ENCODE results near the gene BCL2.
A peak's percentile ranks its signal among the peaks of the same experiment; 100 is the strongest.

BCL2 gene

DNA sequence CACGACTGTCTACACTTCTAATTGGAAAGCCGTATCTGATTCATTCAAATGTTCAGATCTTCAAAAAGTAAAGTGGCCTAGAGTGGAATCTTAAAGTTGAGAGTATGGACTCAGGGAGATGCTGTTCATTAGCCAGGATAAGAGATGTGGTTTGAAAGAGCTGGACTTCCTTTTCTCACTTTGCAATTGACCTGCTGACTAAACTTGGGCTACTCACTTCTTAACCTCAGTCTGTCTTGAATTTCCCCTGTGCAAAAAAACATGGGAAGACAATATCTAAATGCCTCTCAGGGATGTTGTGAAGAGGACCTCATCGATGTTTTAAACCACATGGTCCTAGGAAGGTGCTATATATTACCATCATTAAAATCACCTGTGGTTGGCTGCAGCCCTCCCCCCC, 64.1 kb downstream of the BCL2 start:
- Histone ChIP-seq H3K4me3 (ENCODE audit: low read length) (no peak overlapping the region), H3K36me3 (replicated peaks; ENCODE audit: low read depth, low read length) (peaks cover 92% of the 10 kb centered on the region), H3K79me2 (ENCODE audit: low read length) (peaks cover 97% of the 10 kb centered on the region), H3K4me1 (ENCODE audit: low read length) (peaks cover 41% of the 10 kb centered on the region), H3K4me2 (ENCODE audit: low read length) (peak overlapping the region; percentile 26), H2AFZ (ENCODE audit: low read depth, low read length) (no peak overlapping the region), H3K27me3 (ENCODE audit: low read depth, low read length) (no peaks in the 10 kb centered on the region), H4K20me1 (ENCODE audit: insufficient read depth, low read length) (peaks cover 94% of the 10 kb centered on the region), H3K9me3 (ENCODE audit: insufficient read depth, low read length) (no peaks in the 10 kb centered on the region), H3K27ac (ENCODE audit: low read length) (peak overlapping the region; percentile 2; the same call in 1 of the 2 replicates), H3K9ac (ENCODE audit: low read length) (no peak overlapping the region)
- no peak for TF ChIP-seq EZH2phosphoT487 (IDR thresholded peaks at IDR 0.05; ENCODE audit: low read depth)
- TF ChIP-seq, protein P1, sequence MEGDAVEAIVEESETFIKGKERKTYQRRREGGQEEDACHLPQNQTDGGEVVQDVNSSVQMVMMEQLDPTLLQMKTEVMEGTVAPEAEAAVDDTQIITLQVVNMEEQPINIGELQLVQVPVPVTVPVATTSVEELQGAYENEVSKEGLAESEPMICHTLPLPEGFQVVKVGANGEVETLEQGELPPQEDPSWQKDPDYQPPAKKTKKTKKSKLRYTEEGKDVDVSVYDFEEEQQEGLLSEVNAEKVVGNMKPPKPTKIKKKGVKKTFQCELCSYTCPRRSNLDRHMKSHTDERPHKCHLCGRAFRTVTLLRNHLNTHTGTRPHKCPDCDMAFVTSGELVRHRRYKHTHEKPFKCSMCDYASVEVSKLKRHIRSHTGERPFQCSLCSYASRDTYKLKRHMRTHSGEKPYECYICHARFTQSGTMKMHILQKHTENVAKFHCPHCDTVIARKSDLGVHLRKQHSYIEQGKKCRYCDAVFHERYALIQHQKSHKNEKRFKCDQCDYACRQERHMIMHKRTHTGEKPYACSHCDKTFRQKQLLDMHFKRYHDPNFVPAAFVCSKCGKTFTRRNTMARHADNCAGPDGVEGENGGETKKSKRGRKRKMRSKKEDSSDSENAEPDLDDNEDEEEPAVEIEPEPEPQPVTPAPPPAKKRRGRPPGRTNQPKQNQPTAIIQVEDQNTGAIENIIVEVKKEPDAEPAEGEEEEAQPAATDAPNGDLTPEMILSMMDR (IDR thresholded peaks at IDR 0.05; ENCODE audit: low read depth, low read length): no peak

DNA sequence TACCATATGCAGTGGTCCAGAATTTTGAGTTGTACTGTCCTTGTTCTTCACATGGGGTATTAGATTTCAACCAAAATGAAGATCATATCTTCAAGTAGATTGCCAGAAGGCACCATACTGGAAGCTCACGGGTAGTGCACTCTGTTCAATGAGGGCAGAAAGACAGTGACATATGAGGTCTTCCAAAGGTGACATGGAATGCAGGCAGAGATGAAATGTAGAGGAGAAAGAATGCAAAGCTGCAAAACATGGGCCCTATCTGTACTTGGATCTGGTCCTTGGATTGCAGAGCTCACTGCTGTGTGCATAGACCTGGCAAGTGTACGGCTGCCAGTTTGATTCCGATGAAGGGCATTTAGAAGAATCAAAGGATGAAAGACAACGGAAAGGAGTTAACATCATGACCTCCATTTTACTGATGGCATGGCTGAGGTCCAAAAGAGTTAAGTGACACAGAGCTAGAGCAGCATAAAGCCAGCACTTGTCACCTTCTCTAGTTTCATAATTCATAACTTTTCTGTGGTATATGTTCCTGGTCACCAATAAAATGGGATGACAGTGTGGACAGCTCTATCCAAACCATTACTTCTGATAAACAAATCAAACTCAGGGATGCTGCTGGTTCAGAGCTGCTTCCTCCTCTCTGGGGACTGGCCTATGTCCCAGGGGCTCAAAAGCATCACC, 64.7 kb downstream of the BCL2 start:
- no peak overlapping the region for H2AFZ ChIP-seq (ENCODE audit: low read depth, low read length)
- H3K4me2 ChIP-seq (ENCODE audit: low read length): 0 out of 2 replicates have a peak overlapping the region, but pooled peaks have one; percentile 26
- peaks cover 94% of the 10 kb centered on the region for H4K20me1 ChIP-seq (ENCODE audit: insufficient read depth, low read length)
- peaks cover 97% of the 10 kb centered on the region for H3K79me2 ChIP-seq (ENCODE audit: low read length)
- no peak overlapping the region for H3K9ac ChIP-seq (ENCODE audit: low read length)
- H3K27ac ChIP-seq (ENCODE audit: low read length): peak overlapping the region; percentile 2; the same call in 1 of the 2 replicates
- H3K4me1 ChIP-seq (ENCODE audit: low read length): peaks cover 35% of the 10 kb centered on the region
- no peak overlapping the region for H3K4me3 ChIP-seq (ENCODE audit: low read length)
- no peaks in the 10 kb centered on the region for H3K9me3 ChIP-seq (ENCODE audit: insufficient read depth, low read length)
- peaks cover 92% of the 10 kb centered on the region for H3K36me3 ChIP-seq (replicated peaks; ENCODE audit: low read depth, low read length)
- no peaks in the 10 kb centered on the region for H3K27me3 ChIP-seq (ENCODE audit: low read depth, low read length)
- no peak for TF ChIP-seq EZH2phosphoT487 (IDR thresholded peaks at IDR 0.05; ENCODE audit: low read depth)
- TF ChIP-seq, protein P1 (IDR thresholded peaks at IDR 0.05; ENCODE audit: low read depth, low read length): no peak

DNA sequence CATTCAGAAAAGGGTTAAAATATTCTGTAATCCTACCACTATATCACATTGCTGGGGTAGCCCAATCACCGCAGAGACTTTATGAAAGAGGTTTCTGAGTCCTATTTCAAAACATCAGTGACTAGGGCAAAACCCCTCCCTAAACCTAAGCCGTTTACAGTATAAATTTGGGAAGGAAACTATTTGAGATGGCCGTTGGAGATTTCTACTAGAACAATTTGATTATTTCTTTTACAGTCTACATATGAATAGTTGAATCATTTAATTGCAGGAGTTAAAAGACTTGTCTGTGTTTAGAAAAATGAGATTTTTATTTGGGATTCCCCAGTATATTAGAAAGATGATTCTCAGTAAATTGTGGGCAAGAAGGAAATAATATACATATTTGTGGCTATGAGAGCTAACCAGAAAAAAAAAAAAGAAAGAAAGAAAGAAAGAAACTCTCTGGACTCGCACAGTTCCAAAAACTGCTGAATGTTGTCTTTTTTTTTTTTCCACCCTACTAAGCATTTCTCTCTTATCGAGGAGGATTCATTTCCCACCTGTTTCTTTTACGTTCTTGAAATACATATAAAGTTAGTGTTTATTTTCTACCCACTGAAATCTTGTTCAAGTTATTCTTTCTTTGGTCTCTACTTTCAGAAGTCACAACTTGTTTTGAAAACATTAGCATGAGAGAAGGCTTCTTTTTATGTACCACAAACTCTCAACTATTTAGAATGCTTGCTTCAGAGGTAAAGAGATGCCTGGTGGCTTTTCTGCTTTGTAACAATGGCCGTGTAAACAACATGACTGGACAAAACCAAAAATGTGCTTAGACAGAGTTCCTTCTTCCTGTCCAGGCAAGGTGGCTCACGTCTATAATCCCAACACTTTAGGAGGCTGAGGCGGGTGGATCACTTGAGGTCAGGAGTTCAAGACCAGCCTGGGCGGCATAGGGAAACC, 65.9 kb downstream of the BCL2 start:
- Histone ChIP-seq H3K4me3 (ENCODE audit: low read length) (no peak overlapping the region), H3K9me3 (ENCODE audit: insufficient read depth, low read length) (no peaks in the 10 kb centered on the region), H3K4me1 (ENCODE audit: low read length) (peaks cover 34% of the 10 kb centered on the region), H3K36me3 (replicated peaks; ENCODE audit: low read depth, low read length) (peaks cover 86% of the 10 kb centered on the region), H4K20me1 (ENCODE audit: insufficient read depth, low read length) (peaks cover 93% of the 10 kb centered on the region), H3K79me2 (ENCODE audit: low read length) (peaks cover 96% of the 10 kb centered on the region), H3K27me3 (ENCODE audit: low read depth, low read length) (no peaks in the 10 kb centered on the region), H3K4me2 (ENCODE audit: low read length) (no peak overlapping the region), H3K9ac (ENCODE audit: low read length) (no peak overlapping the region), H3K27ac (ENCODE audit: low read length) (no peak overlapping the region), H2AFZ (ENCODE audit: low read depth, low read length) (no peak overlapping the region)
- TF ChIP-seq, protein P1 (IDR thresholded peaks at IDR 0.05; ENCODE audit: low read depth, low read length): no peak
- TF ChIP-seq EZH2phosphoT487 (IDR thresholded peaks at IDR 0.05; ENCODE audit: low read depth): no peak

DNA sequence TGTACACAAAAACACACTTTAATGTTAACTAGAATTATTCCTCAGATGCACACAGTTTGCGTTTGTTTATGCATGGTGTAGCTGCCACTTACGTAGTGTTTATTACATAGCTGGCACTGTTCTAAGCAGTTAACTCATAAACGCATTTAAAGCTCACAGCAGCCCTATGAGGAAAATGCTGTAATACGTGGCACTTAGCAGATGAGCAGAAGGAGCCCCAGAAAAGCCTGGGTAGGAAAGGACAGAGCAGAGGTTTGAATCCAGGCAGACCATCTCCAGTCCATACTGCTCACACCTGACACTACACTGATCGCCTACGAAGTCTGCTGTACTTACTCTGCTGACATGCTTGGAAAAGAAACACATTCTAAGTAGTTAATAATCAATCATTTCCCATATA, 66.6 kb downstream of the BCL2 start:
- H3K27me3 ChIP-seq (ENCODE audit: low read depth, low read length): no peaks in the 10 kb centered on the region
- H3K27ac ChIP-seq (ENCODE audit: low read length): no peak overlapping the region
- H3K9ac ChIP-seq (ENCODE audit: low read length): no peak overlapping the region
- H3K9me3 ChIP-seq (ENCODE audit: insufficient read depth, low read length): no peaks in the 10 kb centered on the region
- peaks cover 86% of the 10 kb centered on the region for H3K36me3 ChIP-seq (replicated peaks; ENCODE audit: low read depth, low read length)
- peaks cover 31% of the 10 kb centered on the region for H3K4me1 ChIP-seq (ENCODE audit: low read length)
- H3K4me2 ChIP-seq (ENCODE audit: low read length): no peak overlapping the region
- no peak overlapping the region for H3K4me3 ChIP-seq (ENCODE audit: low read length)
- peaks cover 96% of the 10 kb centered on the region for H3K79me2 ChIP-seq (ENCODE audit: low read length)
- no peak for TF ChIP-seq EZH2phosphoT487 (IDR thresholded peaks at IDR 0.05; ENCODE audit: low read depth)
- TF ChIP-seq, protein P1 (IDR thresholded peaks at IDR 0.05; ENCODE audit: low read depth, low read length): no peak
- peaks cover 93% of the 10 kb centered on the region for H4K20me1 ChIP-seq (ENCODE audit: insufficient read depth, low read length)
- H2AFZ ChIP-seq (ENCODE audit: low read depth, low read length): no peak overlapping the region
